Left ventricle myocardium inferior (tissue), 1 donor: Measurements from ENCODE around the gene OVOL3. TPM values are rescaled to one million over a fixed set of nuclear protein-coding genes. Genes with fewer than 3 reads are reported as not detected.

Experiments
- DNase-seq: peaks from one replicate; pipeline ENCODE4 v3.0.0-alpha.2; 2020
- H3K27ac ChIP-seq: fragments of 200-600 bp; replicated peaks from 2 replicates; pipeline ENCODE4 v1.8.0; 2021
- H3K27me3 ChIP-seq: fragments of 200-600 bp; 2 replicates; pipeline ENCODE4 v1.8.0; 2021; ENCODE audit warnings: low read depth
- H3K36me3 ChIP-seq: fragments of 200-600 bp; 2 replicates; pipeline ENCODE4 v1.8.0; 2021
- H3K4me1 ChIP-seq: fragments of 200-600 bp; 2 replicates; pipeline ENCODE4 v1.8.0; 2021
- H3K4me3 ChIP-seq: fragments of 200-600 bp; 2 replicates; pipeline ENCODE4 v1.8.0; 2021; ENCODE audit warnings: mild to moderate bottlenecking, moderate library complexity
- H3K9me3 ChIP-seq: fragments of 200-600 bp; replicated peaks from 2 replicates; pipeline ENCODE4 v1.8.0; 2021
- CTCF ChIP-seq: fragments of 200-600 bp; IDR thresholded peaks from 2 replicates; pipeline ENCODE4 v1.8.0; 2021; ENCODE audit warnings: antibody characterized with exemption, mild to moderate bottlenecking, borderline replicate concordance
- intact Hi-C: fragments of 100-400 bp; cut with micrococcal nuclease; formaldehyde crosslinking; loops from one replicate; pipeline ENCODE4 v1.11.0; 2022
- total RNA-seq: library from RNA; stranded (reverse); fragmentation: NEBNext Ultra II Directional; extraction: Animal tissue kit (Norgen Biotek cat#: 25700); gene quantifications from one replicate; pipeline ENCODE4 v1.2.1, GENCODE V29; 2021
- donor health status: DM: no; HTN: yes; CAD: no; lungs with severe emphysema.

OVOL3 gene
- total RNA-seq, 1 donor from 2014 or later: not detected

- Histone ChIP-seq H3K27me3 (no peaks in the 10 kb centered on the region), H3K36me3 (peaks cover 32% of the 10 kb centered on the region), H3K9me3 (no peaks in the 10 kb centered on the region), H3K4me3 (peak overlapping the region; percentile 63), H3K27ac (peak overlapping the region; percentile 88), H3K4me1 (peaks cover 72% of the 10 kb centered on the region)
- no peak for DNase-seq
- intact Hi-C loops: no loop called here
- TF ChIP-seq CTCF: no peak
These were observed 9.2 kb upstream of the OVOL3 start for GRCh38 chr19:36101550-36102327.

- Histone ChIP-seq H3K9me3 (no peaks in the 10 kb centered on the region), H3K4me3 (no peak overlapping the region), H3K27ac (peak overlapping the region; percentile 16), H3K27me3 (no peaks in the 10 kb centered on the region), H3K36me3 (peaks cover 32% of the 10 kb centered on the region), H3K4me1 (peaks cover 62% of the 10 kb centered on the region)
- intact Hi-C loops: no loop called here
- DNase-seq: no peak
- TF ChIP-seq CTCF: no peak
These were observed 7.8 kb upstream of the OVOL3 start for GRCh38 chr19:36103040-36103626.

GRCh38 chr19:36103842-36104552 is 6.9 kb upstream of the OVOL3 start:
- TF ChIP-seq CTCF: no peak
- DNase-seq: no peak

GRCh38 chr19:36106441-36106840 is 4.5 kb upstream of the OVOL3 start:
- Histone ChIP-seq H3K27me3 (no peaks in the 10 kb centered on the region), H3K9me3 (no peaks in the 10 kb centered on the region), H3K27ac (peak overlapping the region; percentile 69), H3K4me1 (peaks cover 39% of the 10 kb centered on the region), H3K4me3 (no peak overlapping the region), H3K36me3 (peaks cover 33% of the 10 kb centered on the region)
- DNase-seq: no peak
- intact Hi-C loops: no loop called here
- TF ChIP-seq CTCF: no peak

More at GRCh38 chr19:36103842-36104552, 6.9 kb upstream of the OVOL3 start:
- Histone ChIP-seq H3K36me3 (peaks cover 32% of the 10 kb centered on the region), H3K27me3 (no peaks in the 10 kb centered on the region), H3K4me3 (no peak overlapping the region), H3K27ac (no peak overlapping the region), H3K4me1 (peaks cover 62% of the 10 kb centered on the region), H3K9me3 (no peaks in the 10 kb centered on the region)
- intact Hi-C loops: no loop called here

GRCh38 chr19:36106991-36107390 is 4.0 kb upstream of the OVOL3 start:
- H3K4me1 ChIP-seq: peaks cover 34% of the 10 kb centered on the region
- H3K4me3 ChIP-seq: no peak overlapping the region
- no peaks in the 10 kb centered on the region for H3K9me3 ChIP-seq
- peak overlapping the region; percentile 69 for H3K27ac ChIP-seq
- H3K36me3 ChIP-seq: peaks cover 38% of the 10 kb centered on the region
- DNase-seq: no peak
- no peaks in the 10 kb centered on the region for H3K27me3 ChIP-seq
- TF ChIP-seq CTCF: no peak
- intact Hi-C loops: no loop called here
